RWPE1 (cell line): ENCODE data around the gene FUT2.
A peak's percentile ranks its signal among the peaks of the same experiment; 100 is the strongest.

Experiments used
- CTCF ChIA-PET: fragments of 350-600 bp; sonication (Branson Sonifier 250); formaldehyde crosslinking; extraction: SDS; loops from one replicate; lab custom pipeline; 2021; lab: Yijun Ruan, JAX
- POLR2A ChIA-PET: fragments of 400-600 bp; formaldehyde crosslinking; extraction: SDS; loops from one replicate; lab custom pipeline; 2020; ENCODE audit warnings: antibody characterized with exemption; ENCODE audit not compliant: low non-redundant PET; lab: Yijun Ruan, JAX
- DNase-seq: peaks from one replicate; pipeline ENCODE4 v3.0.0; 2012; ENCODE audit warnings: low spot score
- H3K27ac ChIP-seq: fragments of 450-650 bp; 2 replicates; pipeline ENCODE4 v1.5.1; 2017
- TF ChIP-seq, protein P1 (sequence below): fragments of 450-650 bp; conservative IDR thresholded peaks from 2 replicates; pipeline ENCODE4 v1.5.1; 2017; ENCODE audit warnings: low read depth, mild to moderate bottlenecking

FUT2 gene

DNA sequence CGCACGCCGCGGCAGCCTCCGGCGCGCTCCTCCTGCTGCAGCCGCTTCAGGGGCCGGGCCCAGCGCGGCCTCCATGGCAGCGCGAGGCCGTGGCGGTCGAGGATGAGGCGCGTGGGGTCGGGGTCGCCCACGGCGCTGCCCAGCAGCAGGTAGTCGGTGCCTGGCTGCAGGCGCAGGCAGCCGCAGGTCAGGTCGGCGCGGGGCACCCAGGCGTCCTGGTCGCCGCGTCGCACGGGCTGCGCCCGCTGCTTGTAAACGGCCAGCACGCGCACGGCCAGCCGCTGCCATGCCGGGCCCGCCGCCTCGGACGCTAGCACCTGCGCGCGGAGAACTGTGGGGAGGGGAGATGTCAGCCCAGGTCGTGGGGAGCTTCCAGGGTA, 34.1 kb upstream of the FUT2 start:
- POLR2A ChIA-PET: no interaction called here
- CTCF ChIA-PET: interaction anchor here (0.6 kb wide), 1 partner anchor 465 kb away, joined by 7 read pairs; no protein-coding TSS in a partner anchor
- no peak for DNase-seq
- TF ChIP-seq, protein P1, sequence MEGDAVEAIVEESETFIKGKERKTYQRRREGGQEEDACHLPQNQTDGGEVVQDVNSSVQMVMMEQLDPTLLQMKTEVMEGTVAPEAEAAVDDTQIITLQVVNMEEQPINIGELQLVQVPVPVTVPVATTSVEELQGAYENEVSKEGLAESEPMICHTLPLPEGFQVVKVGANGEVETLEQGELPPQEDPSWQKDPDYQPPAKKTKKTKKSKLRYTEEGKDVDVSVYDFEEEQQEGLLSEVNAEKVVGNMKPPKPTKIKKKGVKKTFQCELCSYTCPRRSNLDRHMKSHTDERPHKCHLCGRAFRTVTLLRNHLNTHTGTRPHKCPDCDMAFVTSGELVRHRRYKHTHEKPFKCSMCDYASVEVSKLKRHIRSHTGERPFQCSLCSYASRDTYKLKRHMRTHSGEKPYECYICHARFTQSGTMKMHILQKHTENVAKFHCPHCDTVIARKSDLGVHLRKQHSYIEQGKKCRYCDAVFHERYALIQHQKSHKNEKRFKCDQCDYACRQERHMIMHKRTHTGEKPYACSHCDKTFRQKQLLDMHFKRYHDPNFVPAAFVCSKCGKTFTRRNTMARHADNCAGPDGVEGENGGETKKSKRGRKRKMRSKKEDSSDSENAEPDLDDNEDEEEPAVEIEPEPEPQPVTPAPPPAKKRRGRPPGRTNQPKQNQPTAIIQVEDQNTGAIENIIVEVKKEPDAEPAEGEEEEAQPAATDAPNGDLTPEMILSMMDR: no peak
- peak overlapping the region; percentile 80 for H3K27ac ChIP-seq

DNA sequence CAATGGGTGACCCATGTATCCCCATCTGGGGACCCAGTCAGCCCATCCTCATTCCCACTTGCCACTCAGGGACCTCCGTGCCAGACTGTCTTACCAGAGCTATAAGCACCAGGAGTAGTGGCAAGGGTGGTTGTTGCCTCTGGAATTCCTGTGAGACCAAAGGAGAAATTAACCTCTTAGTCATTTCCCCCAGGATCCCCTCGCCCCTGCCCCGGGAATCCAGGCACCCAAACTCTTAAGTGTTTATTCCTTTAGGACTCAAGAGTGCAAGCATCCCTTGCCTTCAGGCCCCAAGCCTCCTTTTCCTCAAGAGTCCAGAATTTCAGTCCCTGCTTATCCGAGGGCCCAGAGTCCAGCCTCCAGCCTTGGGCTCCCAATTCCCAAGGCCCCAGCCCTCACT, 32.1 kb upstream of the FUT2 start:
- TF ChIP-seq, protein P1: no peak
- POLR2A ChIA-PET: no interaction called here

DNA sequence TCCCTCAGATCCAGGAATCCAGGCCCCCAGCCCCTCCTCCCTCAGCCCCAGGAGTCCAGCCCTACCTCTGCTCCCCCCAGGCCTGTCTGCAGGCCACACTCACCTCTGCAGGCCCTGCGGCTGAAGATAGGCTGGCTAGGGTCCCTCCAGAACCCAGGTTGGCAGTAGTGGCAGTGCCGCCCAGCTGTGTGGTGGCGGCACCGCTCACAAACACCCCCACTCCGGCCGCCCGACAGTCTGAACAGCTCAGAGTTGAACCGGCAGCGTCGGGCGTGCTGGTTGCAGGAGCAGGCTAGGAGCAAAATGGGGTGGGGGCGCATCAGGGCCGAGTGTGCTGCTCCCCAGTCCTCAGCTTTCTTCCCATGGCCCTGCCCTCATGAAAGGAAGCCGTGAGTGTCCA, 31.3 kb upstream of the FUT2 start:
- ChIA-PET POLR2A (no interaction called here), CTCF (interaction anchor here (1.3 kb wide), 1 partner anchor 11 kb away, joined by 3 read pairs; no protein-coding TSS in a partner anchor)
- TF ChIP-seq, protein P1: no peak

More for the DNA sequence above, 32.1 kb upstream of the FUT2 start:
- CTCF ChIA-PET: interaction anchor here (0.5 to 0.6 kb wide), 2 partner anchors 13 to 1530 kb away, joined by 3 read pairs; no protein-coding TSS in a partner anchor
- no peak overlapping the region for H3K27ac ChIP-seq
- DNase-seq: no peak

GRCh38 chr19:48665786-48666185, 30.0 kb upstream of the FUT2 start:
- POLR2A ChIA-PET: no interaction called here

More for the DNA sequence above, 31.3 kb upstream of the FUT2 start:
- no peak overlapping the region for H3K27ac ChIP-seq
- no peak for DNase-seq

DNA sequence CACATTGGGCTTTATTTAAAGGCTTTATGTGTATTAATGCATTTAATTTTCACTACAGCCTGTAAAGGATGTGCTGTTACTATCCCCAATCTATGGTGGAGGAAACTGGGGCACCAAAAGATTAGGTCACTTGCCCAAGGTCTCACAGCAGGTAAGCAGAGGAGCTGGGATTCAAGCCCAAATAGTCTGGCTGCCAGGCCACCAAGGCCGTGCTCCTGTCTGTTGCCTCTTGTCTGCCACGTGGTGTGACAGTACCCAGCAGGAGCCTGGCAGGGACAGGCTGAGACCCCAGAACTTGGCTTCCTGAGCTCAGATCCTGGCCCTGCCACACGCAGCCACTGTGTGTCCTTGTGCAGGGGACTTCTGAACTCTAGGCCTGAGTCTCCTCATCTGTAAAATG, 27.4 kb upstream of the FUT2 start:
- CTCF ChIA-PET: no interaction called here
- TF ChIP-seq, protein P1: no peak
- POLR2A ChIA-PET: no interaction called here
- no peak for DNase-seq
- no peak overlapping the region for H3K27ac ChIP-seq

More at GRCh38 chr19:48665786-48666185, 30.0 kb upstream of the FUT2 start:
- CTCF ChIA-PET: interaction anchor here (1.0 kb wide), 1 partner anchor 10 kb away, joined by 3 read pairs; no protein-coding TSS in a partner anchor
- TF ChIP-seq, protein P1: no peak
- no peak overlapping the region for H3K27ac ChIP-seq
- DNase-seq: no peak

- no peak overlapping the region for H3K27ac ChIP-seq
- POLR2A ChIA-PET: no interaction called here
- CTCF ChIA-PET: no interaction called here
- TF ChIP-seq, protein P1: no peak
- DNase-seq: no peak
These were observed 27.0 kb upstream of the FUT2 start for GRCh38 chr19:48668761-48669160.
